IPS-NIHi11 (cell line): ENCODE data around the gene HSPA12A.

ENCODE experiments used
- DNase-seq: peaks from one replicate; pipeline ENCODE4 v3.0.0; 2012; ENCODE audit warnings: mixed read lengths, low spot score

HSPA12A gene, protein sequence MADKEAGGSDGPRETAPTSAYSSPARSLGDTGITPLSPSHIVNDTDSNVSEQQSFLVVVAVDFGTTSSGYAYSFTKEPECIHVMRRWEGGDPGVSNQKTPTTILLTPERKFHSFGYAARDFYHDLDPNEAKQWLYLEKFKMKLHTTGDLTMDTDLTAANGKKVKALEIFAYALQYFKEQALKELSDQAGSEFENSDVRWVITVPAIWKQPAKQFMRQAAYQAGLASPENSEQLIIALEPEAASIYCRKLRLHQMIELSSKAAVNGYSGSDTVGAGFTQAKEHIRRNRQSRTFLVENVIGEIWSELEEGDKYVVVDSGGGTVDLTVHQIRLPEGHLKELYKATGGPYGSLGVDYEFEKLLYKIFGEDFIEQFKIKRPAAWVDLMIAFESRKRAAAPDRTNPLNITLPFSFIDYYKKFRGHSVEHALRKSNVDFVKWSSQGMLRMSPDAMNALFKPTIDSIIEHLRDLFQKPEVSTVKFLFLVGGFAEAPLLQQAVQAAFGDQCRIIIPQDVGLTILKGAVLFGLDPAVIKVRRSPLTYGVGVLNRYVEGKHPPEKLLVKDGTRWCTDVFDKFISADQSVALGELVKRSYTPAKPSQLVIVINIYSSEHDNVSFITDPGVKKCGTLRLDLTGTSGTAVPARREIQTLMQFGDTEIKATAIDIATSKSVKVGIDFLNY

DNA sequence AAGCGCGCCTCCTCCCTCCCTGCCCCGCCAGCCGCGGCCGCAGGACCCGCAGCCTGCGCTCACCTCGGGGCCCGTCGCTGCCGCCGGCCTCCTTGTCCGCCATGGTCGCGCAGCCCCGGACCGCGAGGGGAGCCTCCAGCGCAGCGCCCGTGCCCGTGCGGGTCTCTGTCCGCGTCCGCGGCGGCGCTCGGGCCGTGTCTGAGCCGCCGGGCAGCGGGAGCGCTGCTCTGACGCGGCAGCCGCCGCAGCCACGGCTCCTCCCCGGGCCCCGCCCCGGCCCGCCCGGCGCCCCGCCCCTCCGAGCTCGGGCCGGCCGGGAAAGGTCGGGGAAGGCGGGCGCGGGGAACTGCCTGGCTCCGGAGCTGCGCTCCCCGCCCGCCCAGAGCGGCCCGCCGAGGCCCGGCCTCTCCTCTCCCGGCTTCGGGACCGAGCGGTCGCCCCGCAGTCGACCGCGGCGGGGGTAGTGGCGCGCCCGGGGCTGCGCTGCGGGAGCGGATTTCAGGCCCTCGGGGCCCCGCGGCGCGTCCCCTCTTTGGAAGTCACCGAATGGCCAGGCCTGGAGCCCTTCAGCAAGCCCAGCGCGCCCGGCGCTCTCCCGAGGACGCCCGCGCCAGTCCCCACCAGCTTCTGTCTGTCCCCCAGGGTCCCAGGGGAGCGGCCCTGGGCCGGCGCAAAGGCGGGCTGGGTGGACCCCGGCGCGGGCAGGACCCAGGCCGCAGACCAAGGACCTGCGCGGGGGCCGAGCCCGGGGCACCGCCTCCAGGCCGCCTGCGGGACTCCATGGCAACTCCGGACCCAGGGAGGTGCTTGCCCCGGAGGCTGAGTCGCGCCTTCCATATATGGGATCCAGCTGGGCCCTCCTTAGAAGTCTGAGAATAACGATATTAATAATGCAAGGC is at the start of gene HSPA12A:
Gene HSPA12A (minus strand): TSS at position 200 of the 899 bp plus-strand sequence. CDS start 97 bp downstream, at position 103.
- DNase-seq: peak; percentile 97

DNA sequence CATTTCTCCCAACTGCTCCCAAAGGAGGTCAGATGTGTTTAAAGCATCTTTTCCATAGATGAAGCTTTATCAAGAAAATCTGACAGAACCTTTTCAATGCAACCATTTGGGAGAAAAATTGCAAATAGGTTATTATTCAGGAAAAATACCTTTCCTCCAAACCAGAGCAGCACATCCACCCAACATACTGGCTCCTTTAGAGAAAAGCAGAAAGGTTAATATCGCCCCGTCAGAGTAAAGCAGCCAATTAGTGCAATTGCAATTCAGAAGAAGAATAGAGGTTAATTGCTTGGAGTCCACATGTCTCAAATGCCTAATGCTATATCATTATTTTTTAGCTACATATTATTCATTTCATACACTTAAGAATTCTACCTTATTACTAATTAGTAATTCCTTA is 48.9 kb upstream of the HSPA12A start:
- DNase-seq: no peak

DNA sequence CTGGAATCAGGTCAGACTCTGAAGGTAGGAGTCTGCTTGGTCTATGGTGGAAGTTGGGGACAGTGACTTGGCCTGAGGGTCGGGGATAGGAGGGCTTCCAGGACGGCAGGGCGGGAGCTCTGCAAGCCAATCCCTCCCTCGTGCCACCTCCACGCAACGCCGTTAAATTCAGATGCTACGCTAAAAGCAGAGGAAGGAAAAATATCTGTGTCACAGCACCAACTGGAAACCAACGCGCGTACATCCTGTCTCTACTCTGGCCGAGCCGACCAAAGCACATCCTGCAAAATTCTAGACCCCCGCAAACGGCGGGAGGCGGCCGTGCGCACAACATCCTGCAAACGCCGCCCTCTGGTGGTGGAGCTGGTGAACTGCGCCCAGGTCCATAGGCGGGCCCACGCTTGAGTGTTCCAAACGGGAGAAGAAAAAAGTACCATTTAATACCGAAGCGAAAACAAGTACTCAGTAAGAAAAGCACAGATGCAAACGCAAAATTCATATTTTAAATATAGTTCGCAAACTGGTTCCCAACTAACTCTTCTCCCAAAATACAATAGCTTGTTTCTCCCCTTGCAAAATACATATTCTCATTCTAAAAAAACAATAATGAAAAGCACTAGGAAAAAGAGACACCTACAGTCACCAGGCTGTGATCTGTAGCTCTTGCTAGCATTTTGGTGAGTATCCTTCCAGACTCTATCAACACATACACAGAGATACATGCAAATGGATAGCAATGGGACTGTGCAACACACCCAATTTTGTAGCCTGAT is 45.7 kb upstream of the HSPA12A start:
- DNase-seq: peak; percentile 83

DNA sequence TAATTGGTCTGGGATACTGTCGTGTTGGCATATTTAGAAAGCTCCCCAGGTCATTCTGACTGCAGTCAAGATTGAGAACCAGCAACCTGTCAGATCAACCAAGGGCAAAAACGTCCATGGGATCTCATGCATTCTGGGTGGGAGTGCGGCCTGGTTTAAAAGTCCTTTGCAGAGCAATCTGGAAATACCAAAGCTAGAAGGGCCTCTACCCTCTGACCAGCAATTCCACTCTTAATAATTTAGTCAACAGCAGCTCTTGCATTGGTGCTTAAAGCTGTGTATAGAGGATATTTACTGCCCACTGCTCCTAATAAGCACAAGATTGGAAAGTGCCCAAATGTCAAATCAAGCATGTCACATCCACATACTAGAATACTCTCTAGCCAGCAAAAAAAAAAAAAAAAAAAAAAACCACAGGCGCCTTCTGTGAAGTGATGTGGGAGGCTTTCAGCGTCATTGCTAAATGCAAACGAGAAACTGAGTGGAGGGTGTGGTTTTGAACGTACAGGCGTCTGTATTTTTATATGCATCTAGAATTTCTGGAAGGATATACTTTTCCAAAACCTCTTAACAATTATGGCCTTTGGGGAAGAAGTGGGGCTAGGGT is 44.8 kb upstream of the HSPA12A start:
- no peak for DNase-seq

DNA sequence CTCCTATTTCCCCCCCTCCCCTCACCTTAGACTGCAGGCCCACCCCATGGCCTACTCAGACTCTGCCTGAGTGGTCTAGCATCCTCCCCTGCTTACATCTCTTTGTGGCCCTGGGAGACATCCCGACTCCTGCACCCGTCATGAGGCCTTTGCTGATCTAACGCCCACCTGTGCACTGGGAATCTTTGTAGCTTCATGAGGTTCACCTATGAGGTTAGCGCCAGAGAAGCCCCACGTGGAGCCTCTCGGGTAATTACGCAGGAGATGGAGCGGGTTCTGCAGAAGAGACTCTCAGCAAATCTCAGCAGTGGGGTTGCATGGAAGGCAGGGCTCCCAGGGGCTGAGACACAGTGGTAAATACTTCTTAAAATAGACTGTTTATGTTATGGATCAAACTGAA is 43.5 kb upstream of the HSPA12A start:
- DNase-seq: no peak

DNA sequence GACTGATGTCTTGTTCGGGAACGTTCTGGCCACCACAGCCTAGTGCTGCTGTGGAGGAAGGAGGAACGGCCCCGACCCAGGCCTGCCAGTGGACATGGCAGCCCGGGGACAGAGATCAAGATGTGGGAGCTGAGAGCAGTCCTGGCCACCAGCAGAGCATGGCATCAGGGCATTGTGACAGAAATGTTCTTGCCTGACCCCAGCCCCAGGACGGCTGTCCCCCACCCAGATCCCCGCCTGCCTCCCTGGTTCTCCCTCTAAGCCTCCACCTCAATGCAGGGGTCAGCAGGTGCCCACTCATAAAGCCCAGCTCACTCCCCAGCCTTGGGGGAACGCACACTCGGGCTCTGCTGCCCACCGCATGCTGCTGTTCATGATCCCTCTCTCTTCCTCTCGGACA is 42.9 kb upstream of the HSPA12A start:
- DNase-seq: no peak

DNA sequence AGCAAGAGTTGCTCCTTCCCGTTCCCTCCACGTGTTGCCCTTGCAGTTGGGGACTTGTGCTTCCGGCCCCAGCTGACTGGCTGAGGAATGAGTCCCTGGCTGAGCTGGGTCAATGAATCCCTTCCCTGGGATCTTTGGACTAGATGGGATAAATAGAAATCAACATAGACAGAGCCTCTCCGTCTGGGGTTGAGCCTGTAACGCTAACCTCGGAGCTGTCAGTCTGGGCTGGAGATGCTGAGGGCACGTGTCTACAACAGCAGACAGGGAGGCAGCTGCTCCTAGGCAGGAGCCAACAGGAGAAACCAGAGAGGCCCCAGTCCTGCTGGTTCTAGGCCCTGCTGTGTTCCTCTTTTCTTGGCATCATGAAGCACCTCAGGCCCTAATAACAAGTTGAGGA is 42.3 kb upstream of the HSPA12A start:
- DNase-seq: no peak

DNA sequence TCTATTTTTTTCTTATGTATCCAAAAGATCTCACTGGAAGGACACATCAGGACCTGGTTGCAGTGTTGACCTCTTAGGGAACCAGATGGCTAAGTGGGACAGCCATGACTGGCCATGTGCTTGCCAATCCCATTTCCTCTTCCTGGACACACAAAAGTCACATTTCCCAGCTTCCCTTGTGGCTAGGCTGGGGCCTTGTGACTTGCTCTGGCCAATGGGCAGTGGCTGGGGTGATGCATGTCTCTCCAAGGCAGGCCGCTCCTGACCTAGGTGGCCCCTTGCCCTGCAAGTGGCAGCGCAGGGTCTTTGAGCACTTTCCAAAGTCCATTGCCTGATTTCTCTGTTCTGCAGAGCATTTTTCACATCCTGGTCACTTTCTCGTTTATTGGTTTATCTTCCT is 41.7 kb upstream of the HSPA12A start:
- DNase-seq: no peak

DNA sequence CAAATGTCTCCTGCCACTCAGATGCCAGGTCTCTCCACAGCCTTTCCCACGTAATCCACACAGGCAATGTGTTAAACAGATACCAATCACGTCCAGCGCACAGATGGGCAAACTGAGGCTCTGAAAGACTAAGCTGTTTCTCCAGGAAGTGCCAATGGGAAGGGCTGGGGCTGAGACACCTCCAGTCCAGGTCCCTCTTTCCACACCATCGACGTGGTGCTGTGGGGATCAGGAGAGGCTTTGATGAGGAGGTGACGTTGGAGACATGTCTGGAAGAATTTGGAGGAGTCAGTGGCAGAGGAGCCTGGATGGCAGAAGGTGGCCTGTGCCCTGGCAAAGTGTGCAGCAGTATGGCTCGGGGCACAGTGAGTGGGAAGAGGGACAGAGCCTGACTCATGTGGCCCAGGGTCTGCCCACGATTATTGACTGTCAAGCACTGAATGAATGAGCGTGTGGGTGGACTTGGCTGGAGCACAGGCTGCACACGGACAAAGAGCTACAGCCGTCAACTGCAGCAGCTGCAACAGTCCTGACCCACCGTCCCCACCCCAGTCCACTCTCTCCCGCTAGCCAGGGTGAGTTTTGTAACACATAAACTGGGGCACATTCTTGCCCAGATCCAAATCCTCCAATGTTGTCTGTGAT is 40.8 kb upstream of the HSPA12A start:
- no peak for DNase-seq

DNA sequence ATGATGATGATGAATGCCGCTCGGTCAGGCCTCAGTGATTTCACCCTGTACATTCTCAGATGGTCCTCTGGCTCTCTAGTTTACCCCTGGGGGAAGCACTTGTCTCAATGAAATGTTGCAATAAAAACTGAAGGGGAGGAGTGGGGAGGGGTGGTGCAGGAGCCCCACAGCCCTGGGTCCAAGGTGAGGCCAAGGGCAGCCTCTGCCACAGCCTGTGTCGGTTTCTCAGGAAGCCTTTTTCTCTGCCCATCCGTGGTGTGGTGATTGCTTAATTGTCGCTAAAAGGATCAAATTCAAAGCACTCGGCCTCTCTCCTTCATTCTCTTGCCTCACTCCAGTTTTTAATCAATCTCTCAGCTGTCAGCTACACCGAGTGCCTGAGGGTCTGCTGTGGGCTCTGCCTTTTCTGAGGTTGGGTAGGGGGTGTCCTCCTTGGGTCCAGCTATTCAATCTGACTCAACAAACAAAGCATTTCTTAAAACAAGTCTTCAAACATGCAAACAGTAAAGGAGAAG is 39.1 kb upstream of the HSPA12A start:
- no peak for DNase-seq

DNA sequence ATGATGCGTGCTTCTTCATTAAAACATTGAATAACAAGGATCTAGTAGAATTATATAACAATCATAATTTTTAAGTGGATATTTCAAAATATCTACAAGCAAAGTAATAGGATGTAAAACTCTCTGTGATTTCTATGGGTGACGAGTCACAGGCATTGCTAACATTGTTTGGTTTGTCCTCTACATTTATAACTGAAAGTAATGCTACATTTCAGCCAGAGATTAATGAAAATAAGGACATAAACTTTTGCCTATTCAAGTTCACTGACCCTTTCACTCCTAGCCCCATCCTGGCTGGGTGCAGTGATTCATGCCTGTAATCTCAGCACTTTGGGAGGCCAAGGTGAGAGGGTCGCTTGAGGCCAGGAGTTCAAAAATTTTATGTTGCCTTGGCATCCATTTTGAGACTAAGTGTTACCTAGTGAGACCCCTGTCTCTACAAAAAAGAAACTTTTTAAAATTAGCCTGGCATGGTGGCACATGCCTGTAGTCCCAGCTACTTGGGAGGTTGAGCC is 38.4 kb upstream of the HSPA12A start:
- DNase-seq: no peak

DNA sequence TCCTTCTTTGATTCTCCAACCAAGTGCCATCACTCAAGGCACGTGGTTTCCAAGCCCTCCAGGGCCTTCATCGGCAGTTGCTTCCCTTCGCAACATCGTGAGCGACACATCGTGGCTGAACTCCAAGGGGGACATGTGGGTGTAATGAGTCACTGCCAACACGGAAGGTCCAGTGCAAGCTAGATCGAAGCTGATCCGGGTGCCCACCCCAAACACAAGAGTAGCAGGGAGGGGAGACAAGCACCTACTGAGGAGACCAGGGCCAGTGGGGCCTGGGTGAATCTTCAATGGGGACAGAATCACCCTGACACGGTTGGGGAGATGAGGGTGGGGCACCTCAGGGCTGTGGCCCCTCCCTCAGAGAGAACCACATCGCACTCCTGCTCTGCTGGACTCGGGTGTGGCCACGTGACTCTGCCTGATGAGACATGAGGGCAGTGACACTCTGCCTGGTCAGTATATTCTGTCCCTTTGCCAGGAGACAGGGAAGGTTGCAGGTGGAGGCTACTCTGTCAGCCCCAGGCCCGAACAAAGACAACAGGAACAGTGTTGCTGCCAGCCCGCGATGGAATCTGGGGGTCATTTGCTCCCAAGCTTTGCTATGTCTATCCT is 36.8 kb upstream of the HSPA12A start:
- no peak for DNase-seq

DNA sequence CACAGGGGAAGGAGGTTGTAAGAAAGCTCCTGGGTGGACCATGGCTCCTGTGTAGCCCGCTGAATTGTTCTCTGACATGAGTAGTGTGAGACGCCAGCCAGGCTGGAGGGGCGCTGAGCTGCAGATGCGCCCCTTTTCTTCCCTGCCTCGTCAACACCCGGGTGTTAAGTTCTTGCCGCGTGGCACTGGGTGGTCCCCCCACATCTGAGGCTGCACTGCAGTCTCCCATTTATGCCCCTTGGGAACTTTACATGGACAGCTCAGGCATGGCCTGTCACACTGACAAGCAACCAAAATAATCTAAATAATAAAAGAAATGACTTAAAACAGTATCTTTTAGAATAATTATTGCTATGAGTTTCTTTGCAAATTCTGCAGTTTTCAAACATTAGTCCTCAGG is 34.6 kb upstream of the HSPA12A start:
- no peak for DNase-seq

DNA sequence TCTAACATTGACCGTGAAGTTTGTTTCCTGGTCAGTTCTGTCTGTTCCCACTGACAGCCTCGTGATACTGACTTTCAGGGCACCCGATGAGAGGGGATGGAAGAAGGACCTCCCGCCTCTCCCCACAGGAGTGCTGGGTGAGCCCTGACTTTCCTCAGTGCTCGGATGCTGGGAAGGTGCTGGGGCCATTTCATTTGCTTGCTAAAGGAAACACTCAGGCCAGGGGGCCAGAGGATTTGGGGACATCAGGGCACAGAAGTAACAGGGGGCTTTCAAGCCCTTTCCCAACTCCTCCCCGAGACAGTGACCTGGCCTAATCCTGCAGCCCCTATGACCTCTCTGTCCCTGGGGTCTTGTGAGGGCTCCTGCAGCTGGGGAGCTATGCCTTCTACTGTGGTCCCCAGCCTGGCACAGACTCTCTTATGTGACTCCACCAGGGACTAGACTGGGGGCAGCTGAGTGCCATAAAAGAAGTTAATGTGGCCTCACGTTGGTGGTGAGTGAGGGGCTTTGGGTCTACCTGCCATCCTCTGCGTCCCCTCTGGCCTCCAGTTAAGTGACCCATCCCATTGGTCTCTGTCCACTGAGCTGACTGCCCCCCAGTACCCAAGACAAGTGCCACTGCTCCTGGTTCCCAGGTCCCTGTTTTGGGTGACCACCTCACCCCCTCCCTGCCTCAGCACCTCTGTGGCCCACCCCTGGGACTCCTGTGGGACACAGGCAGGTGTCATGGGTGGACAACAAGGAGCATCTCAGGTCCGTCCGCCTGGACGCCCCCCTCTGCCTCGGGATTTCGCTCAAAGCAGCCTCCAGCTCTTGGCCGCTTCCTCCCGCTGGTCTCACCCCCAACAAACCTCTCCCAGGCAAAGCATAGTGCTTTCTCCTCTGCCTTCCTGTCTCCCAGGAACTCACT is 33.4 kb upstream of the HSPA12A start:
- no peak for DNase-seq

DNA sequence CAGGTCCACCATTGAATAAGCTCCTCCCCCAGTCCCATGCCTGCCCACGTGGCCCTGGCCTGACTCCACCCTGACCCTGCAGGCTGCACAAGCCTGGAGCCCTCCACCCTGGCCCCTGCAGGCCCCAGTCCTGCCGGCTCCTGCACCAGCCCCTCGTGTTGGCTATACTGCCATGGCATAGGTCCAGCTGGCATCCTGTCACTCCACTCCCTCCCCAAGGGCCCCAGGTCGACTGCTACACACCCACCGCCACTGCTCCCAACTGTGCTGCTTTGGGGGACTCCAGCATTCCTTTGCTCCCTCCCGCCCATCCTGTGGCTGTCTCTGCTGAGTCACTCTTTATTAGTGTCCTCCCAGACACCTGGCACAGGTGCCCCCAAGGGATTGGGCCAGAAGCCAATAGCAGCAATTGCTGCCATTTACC is 32.4 kb upstream of the HSPA12A start:
- no peak for DNase-seq

DNA sequence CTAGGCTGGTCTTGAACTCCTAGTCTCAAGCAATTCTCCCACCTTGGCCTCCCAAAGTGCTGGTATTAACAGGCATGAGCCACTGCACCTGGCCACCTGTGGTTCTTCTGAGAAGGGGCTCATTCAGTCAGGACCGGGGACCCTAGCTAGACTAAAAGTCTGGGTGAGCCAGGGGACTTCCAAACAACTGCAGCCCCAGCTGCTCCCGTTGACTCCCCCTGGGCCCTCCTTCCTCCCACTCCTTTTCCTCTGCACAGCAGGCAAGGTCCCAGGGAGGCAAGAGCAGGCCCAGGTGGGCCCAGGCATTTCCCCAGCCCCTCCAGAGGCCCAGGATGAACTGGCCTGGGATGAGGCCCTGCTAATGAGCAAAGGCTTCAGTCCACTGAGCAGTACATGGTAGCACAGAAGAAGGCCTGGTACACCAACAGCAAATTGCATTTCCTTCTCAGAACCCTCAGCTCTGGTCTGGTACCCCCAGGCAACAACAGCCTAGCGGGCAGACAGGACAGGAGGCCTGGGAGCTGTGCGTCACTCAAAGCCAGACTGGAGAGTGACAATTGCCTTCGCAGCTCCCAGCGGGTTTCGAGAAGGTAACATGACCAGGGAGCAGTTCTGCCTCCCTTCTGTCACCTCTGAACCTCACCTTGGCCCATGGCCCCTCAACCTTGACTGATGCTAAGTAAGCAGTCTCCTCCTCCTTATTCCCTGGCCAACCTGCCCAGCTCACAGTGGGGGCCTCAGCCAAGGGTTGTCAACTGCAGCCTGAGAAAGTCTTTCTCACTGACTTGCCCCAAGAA is 30.7 kb upstream of the HSPA12A start:
- no peak for DNase-seq

DNA sequence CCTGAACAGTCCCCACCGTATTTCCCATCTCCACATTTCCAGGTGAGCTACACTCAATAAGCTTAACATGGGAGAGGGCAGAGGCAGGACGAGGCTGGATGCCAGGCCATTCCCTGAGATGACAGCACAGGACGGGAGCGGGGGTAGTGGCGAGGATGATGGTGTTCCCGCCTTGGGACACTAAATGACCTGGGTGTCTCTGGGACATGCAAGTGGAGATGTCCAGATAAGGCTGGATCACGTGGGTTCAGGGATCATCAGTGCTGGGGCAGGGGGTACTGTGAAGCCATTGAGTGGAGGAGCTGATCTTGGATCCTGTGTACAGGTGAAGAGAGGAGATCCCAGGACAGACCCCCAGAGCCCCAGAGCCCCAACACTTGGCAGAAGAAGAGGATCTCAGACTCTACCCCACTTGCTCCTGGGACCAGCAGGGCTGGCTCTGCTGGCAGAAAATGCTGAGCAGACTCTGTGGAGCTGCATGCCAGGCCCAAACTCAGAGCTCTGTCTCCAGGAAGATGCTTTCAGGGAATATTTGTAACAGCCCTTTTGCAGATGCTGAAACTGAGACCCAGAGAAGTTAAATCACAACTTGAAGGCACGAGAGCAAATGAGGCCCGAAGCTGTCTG is 29.7 kb upstream of the HSPA12A start:
- no peak for DNase-seq
